CD4-positive, alpha-beta T cell treated with Interleukin-15 for 4 hours (primary cell): ENCODE results near the gene PDZD2.
"Not testable (repeated sequence)": the region's sequence is repeated elsewhere in the genome, so short reads cannot be mapped to it uniquely, and the experiment has no call there.

Experiments used
- DNase-seq: peaks from one replicate; pipeline ENCODE4 v3.0.0-alpha.2; 2020; ENCODE audit warnings: low spot score

The PDZD2 gene

GRCh38 chr5:31935496-31936369 is 296.8 kb downstream of the PDZD2 start:
- no peak for DNase-seq

- no peak for DNase-seq
These were observed 297.8 kb downstream of the PDZD2 start for GRCh38 chr5:31936683-31937082.

GRCh38 chr5:31937226-31937625 is 298.3 kb downstream of the PDZD2 start:
- DNase-seq, result no peak

- DNase-seq, result no peak
These were observed 298.8 kb downstream of the PDZD2 start for GRCh38 chr5:31937703-31938102.

GRCh38 chr5:31939151-31939550 is 300.2 kb downstream of the PDZD2 start:
- DNase-seq, result no peak

GRCh38 chr5:31941151-31941755 is 302.3 kb downstream of the PDZD2 start:
- no peak for DNase-seq

- no peak for DNase-seq
These were observed 303.6 kb downstream of the PDZD2 start for GRCh38 chr5:31942546-31942945.

- DNase-seq, result no peak
These were observed 305.9 kb downstream of the PDZD2 start for GRCh38 chr5:31944684-31945445.

GRCh38 chr5:31948006-31948405 is 309.1 kb downstream of the PDZD2 start:
- DNase-seq, result no peak

- no peak for DNase-seq
These were observed 313.1 kb downstream of the PDZD2 start for GRCh38 chr5:31952067-31952466.

- DNase-seq, result no peak
These were observed 315.2 kb downstream of the PDZD2 start for GRCh38 chr5:31954091-31954490.

- no peak for DNase-seq
These were observed 318.2 kb downstream of the PDZD2 start for GRCh38 chr5:31957151-31957550.

- no peak for DNase-seq
These were observed 323.4 kb downstream of the PDZD2 start for GRCh38 chr5:31962351-31962751.

- no peak for DNase-seq
These were observed 324.0 kb downstream of the PDZD2 start for GRCh38 chr5:31962871-31963307.

- no peak for DNase-seq
These were observed 324.6 kb downstream of the PDZD2 start for GRCh38 chr5:31963358-31964006.

- no peak for DNase-seq
These were observed 325.1 kb downstream of the PDZD2 start for GRCh38 chr5:31964007-31964360.

GRCh38 chr5:31965227-31965626 is 326.3 kb downstream of the PDZD2 start:
- DNase-seq, result no peak

- no peak for DNase-seq
These were observed 328.0 kb downstream of the PDZD2 start for GRCh38 chr5:31966936-31967335.

- no peak for DNase-seq
These were observed 328.5 kb downstream of the PDZD2 start for GRCh38 chr5:31967461-31967860.

GRCh38 chr5:31972558-31972957 is 333.6 kb downstream of the PDZD2 start:
- no peak for DNase-seq

GRCh38 chr5:31975189-31975612 is 336.3 kb downstream of the PDZD2 start:
- DNase-seq, result not testable (repeated sequence)

- DNase-seq, result no peak
These were observed 337.2 kb downstream of the PDZD2 start for GRCh38 chr5:31976169-31976568.
